HepG2 (cell line): ENCODE measurements around the gene RAMP1. TPM values are rescaled to one million over a fixed set of nuclear protein-coding genes. Genes with fewer than 3 reads are reported as not detected.

Experiments used
- ATAC-seq: fragments of 200-7000 bp; cut with Tn5 transposase; 3 replicates; pipeline ENCODE4 v1.9.1; 2020; ENCODE audit warnings: mild to moderate bottlenecking, moderate library complexity
- BruUV-seq: library from RNA; stranded (reverse); fragments of 400-500 nt; replicated peaks from 2 replicates; lab custom pipeline; 2021; lab: Mats Ljungman, UMichigan
- CTCF ChIA-PET: fragments of 300-600 bp; formaldehyde crosslinking; extraction: SDS; loops from one replicate; lab custom pipeline; 2021; ENCODE audit warnings: low total read pairs, inconsistent platforms, low intra/inter-chr PET ratio; lab: Yijun Ruan, JAX
- POLR2A ChIA-PET: fragments of 350-600 bp; sonication (Branson Sonifier 250); formaldehyde crosslinking; loops from one replicate; lab custom pipeline; 2020; ENCODE audit warnings: antibody characterized with exemption, inconsistent platforms; lab: Yijun Ruan, JAX
- DNase-seq: peaks from one replicate; pipeline ENCODE4 v3.0.0-alpha.2; 2015; ENCODE audit warnings: low spot score
- FAIRE-seq: peaks from 3 replicates; lab custom pipeline; 2011; peaks lifted over from hg19 to GRCh38; lab: Jason Lieb, UNC
- H2AFZ ChIP-seq: one replicate; pipeline ENCODE4 v1.6.1; 2011; ENCODE audit warnings: low read length, inconsistent platforms
- H3K27ac ChIP-seq: fragments of 300-600 bp; 3 replicates; pipeline ENCODE4 v1.8.0; 2011; ENCODE audit warnings: mixed run types, mild to moderate bottlenecking, mixed read lengths, low read length, inconsistent platforms; ENCODE audit not compliant: insufficient read depth; ENCODE audit errors: extremely low read length
- H3K27me3 ChIP-seq, 2 experiments: fragments of 200-600 bp in 1 of 2; 2 replicates in 1 of 2; 3 replicates in 1 of 2; pipeline versions ENCODE4 v1.6.0 to v1.8.0; 2011; ENCODE audit warnings: low read length in 2 of 2, mild to moderate bottlenecking in 2 of 2, moderate library complexity in 2 of 2, inconsistent platforms in 1 of 2; ENCODE audit not compliant: insufficient read depth in 2 of 2, control insufficient read depth in 1 of 2
- H3K36me3 ChIP-seq, 2 experiments: fragments of 200-600 bp in 1 of 2; replicated peaks in 1 of 2; 2 replicates in 1 of 2; 3 replicates in 1 of 2; pipeline versions ENCODE4 v1.5.1 to v1.8.0; 2011; ENCODE audit warnings: low read length in 2 of 2, inconsistent platforms in 1 of 2; ENCODE audit not compliant: insufficient read depth in 2 of 2, control insufficient read depth in 1 of 2
- H3K4me1 ChIP-seq: 2 replicates; pipeline ENCODE4 v1.5.1; 2012; ENCODE audit warnings: low read length, inconsistent platforms; ENCODE audit not compliant: insufficient read depth
- H3K4me2 ChIP-seq: 2 replicates; pipeline ENCODE4 v1.6.0; 2011; ENCODE audit warnings: low read depth, low read length, inconsistent platforms
- H3K4me3 ChIP-seq, 3 experiments: fragments of 200-600 bp in 1 of 3; sonication (generic), shearing (Covaris generic) in 1 of 3; replicated peaks in 1 of 3; 2 replicates each; pipeline ENCODE4 v1.5.1; 2011 to 2016; ENCODE audit warnings: low read length in 3 of 3, inconsistent platforms in 2 of 3, low read depth in 2 of 3, mild to moderate bottlenecking in 2 of 3, control low read depth in 1 of 3, mixed read lengths in 1 of 3; ENCODE audit not compliant: insufficient read depth in 1 of 3
- H3K79me2 ChIP-seq: one replicate; pipeline ENCODE4 v1.6.1; 2011; ENCODE audit warnings: low read length, inconsistent platforms; ENCODE audit not compliant: insufficient read depth
- H3K9ac ChIP-seq: 2 replicates; pipeline ENCODE4 v1.6.0; 2011; ENCODE audit warnings: mild to moderate bottlenecking, low read depth, low read length, inconsistent platforms; ENCODE audit not compliant: insufficient read depth
- H3K9me3 ChIP-seq: 2 replicates; pipeline ENCODE4 v1.5.1; 2012; ENCODE audit warnings: mild to moderate bottlenecking, low read length
- H4K20me1 ChIP-seq: 2 replicates; pipeline ENCODE4 v1.6.0; 2011; ENCODE audit warnings: inconsistent platforms, mild to moderate bottlenecking, low read length, moderate library complexity; ENCODE audit not compliant: insufficient read depth
- AGO2 ChIP-seq: fragments of 200-400 bp; formaldehyde crosslinking; optimal IDR thresholded peaks from 2 replicates; pipeline ENCODE3; 2017; ENCODE audit warnings: mild to moderate bottlenecking, low read depth, low read length, moderate library complexity
- HNF1A ChIP-seq, 2 experiments: sonication (generic) in 1 of 2; formaldehyde crosslinking in 1 of 2; IDR thresholded peaks; 2 replicates each; pipeline versions ENCODE4 v1.4.0 to v1.6.1; 2016 to 2020; ENCODE audit warnings: borderline replicate concordance in 1 of 2, low read depth in 1 of 2, mild to moderate bottlenecking in 1 of 2, missing genetic modification reagents in 1 of 2
- KDM5A ChIP-seq: fragments of 200-600 bp; sonication (generic); IDR thresholded peaks from 2 replicates; pipeline ENCODE4 v1.7.0; 2018; ENCODE audit warnings: antibody characterized with exemption, mild to moderate bottlenecking, low read length, borderline replicate concordance
- MTA1 ChIP-seq: sonication (generic); formaldehyde crosslinking; IDR thresholded peaks from 2 replicates; pipeline ENCODE4 v1.4.0; 2020; ENCODE audit warnings: missing genetic modification reagents, mild to moderate bottlenecking, borderline replicate concordance
- NBN ChIP-seq: fragments of 450-650 bp; conservative IDR thresholded peaks from 2 replicates; pipeline ENCODE4 v1.6.1; 2017
- TRAFD1 ChIP-seq: sonication (generic); formaldehyde crosslinking; IDR thresholded peaks from 2 replicates; pipeline ENCODE4 v1.5.1; 2020; ENCODE audit warnings: missing genetic modification reagents, mild to moderate bottlenecking, borderline replicate concordance
- ZMAT3 ChIP-seq: sonication (generic); formaldehyde crosslinking; conservative IDR thresholded peaks from 2 replicates; pipeline ENCODE4 v1.7.0; 2021; ENCODE audit warnings: missing genetic modification reagents
- ZNF136 ChIP-seq: sonication (generic); formaldehyde crosslinking; IDR thresholded peaks from 2 replicates; pipeline ENCODE4 v1.8.1; 2022; ENCODE audit warnings: low read depth, mild to moderate bottlenecking, moderate library complexity, missing genetic modification reagents
- WGBS: methylation state at CpG from one replicate; pipeline ENCODE4 v1.1.6; 2017; ENCODE audit warnings: low lambda C conversion rate; 5-methylcytosine and 5-hydroxymethylcytosine counted together
- in situ Hi-C: cut with HindIII; loops from 2 replicates; pipeline ENCODE4 v1.10.0; 2017; ENCODE audit warnings: low pct_unique_long_range_greater_than_20kb; ENCODE audit not compliant: extremely low pct_ligation_motif_present
- intact Hi-C: fragments of 100-400 bp; cut with micrococcal nuclease; formaldehyde crosslinking; loops from one replicate; pipeline ENCODE4 v1.10.0; 2022; ENCODE audit not compliant: unreplicated experiment
- polyA plus RNA-seq, 8 experiments: library from polyadenylated mRNA; depleted of rRNA in 3 of 8; stranded (reverse) in 7 of 8; unstranded in 1 of 8; fragments of >200 nt; fragmentation: Illumina TruSeq in 4 of 8; extraction: Trizol in 4 of 8; gene quantifications; 2 replicates each; pipeline versions ENCODE4 v1.2.1 to v1.2.3, GENCODE V29; 2011 to 2016; ENCODE audit warnings: low read depth in 4 of 8, missing spikeins in 1 of 8, mixed read lengths in 1 of 8; ENCODE audit not compliant: insufficient read depth in 1 of 8
- total RNA-seq, 5 experiments: library from RNA; depleted of rRNA; stranded (reverse); fragments of >200 nt; fragmentation: Illumina TruSeq; extraction: Trizol; gene quantifications; 2 replicates each; pipeline ENCODE4 v1.2.3, GENCODE V29; 2016; ENCODE audit warnings: low read depth in 1 of 5

The RAMP1 gene
- total and polyA plus RNA-seq, 2 of the 13 experiments (the other 11 are each of a cell fraction or from before 2014, with no cell fraction given) = 0.29 to 0.61 TPM

GRCh38 chr2:237889811-237890210 lies 30.4 kb downstream of the RAMP1 start:
- no peaks in the 10 kb centered on the region for H3K36me3 ChIP-seq
- no peaks in the 10 kb centered on the region for H3K79me2 ChIP-seq
- ChIA-PET POLR2A (no interaction called here), CTCF (no interaction called here)
- H3K9me3 ChIP-seq = no peaks in the 10 kb centered on the region
- no peak for TF ChIP-seq TRAFD1 (CRISPR knock-in tag)
- TF ChIP-seq ZMAT3 (CRISPR knock-in tag) = no peak
- TF ChIP-seq NBN = no peak
- no peak for TF ChIP-seq AGO2
- TF ChIP-seq KDM5A = no peak
- no peak for TF ChIP-seq ZNF136 (CRISPR knock-in tag)
- TF ChIP-seq MTA1 (CRISPR knock-in tag) = no peak
- BruUV-seq = no TSS peak
- 69% methylated on average over 10 of the region's 10 CpGs for WGBS
- no peaks in the 10 kb centered on the region for H4K20me1 ChIP-seq
- FAIRE-seq (no peak), DNase-seq (no peak), ATAC-seq (no peak)
- H3K4me1 ChIP-seq = peaks cover 24% of the 10 kb centered on the region; the same call in 1 of the 2 replicates
- no peak overlapping the region for H3K4me3 ChIP-seq
- no peak overlapping the region for H3K27ac ChIP-seq
- peaks cover 9 to 34% of the 10 kb centered on the region in 2 experiments for H3K27me3 ChIP-seq
- intact Hi-C loops (no loop called here), in situ Hi-C loops (no loop called here)
- H3K4me2 ChIP-seq = no peak overlapping the region
- H3K9ac ChIP-seq = no peak overlapping the region
- H2AFZ ChIP-seq = no peak overlapping the region

GRCh38 chr2:237892478-237892877 lies 33.1 kb downstream of the RAMP1 start:
- H3K27me3 ChIP-seq = peaks cover 3 to 41% of the 10 kb centered on the region in 2 experiments
- H3K4me1 ChIP-seq = peaks cover 11% of the 10 kb centered on the region; the same call in 1 of the 2 replicates
- no peak overlapping the region for H3K4me3 ChIP-seq
- ATAC-seq (no peak), DNase-seq (no peak), FAIRE-seq (no peak)
- H3K9me3 ChIP-seq = no peaks in the 10 kb centered on the region
- BruUV-seq = no TSS peak
- in situ Hi-C loops (no loop called here), intact Hi-C loops (no loop called here)
- POLR2A ChIA-PET = no interaction called here
- CTCF ChIA-PET = no interaction called here
- H3K9ac ChIP-seq = no peak overlapping the region
- TF ChIP-seq HNF1A (IDR thresholded peaks at IDR 0.05; ENCODE audit: low read depth) (no peak), HNF1A (CRISPR knock-in tag; IDR thresholded peaks at IDR 0.05; ENCODE audit: borderline replicate concordance) (no peak)
- no peak overlapping the region for H3K4me2 ChIP-seq
- no peak overlapping the region for H3K27ac ChIP-seq
- no peaks in the 10 kb centered on the region for H3K36me3 ChIP-seq
- no peaks in the 10 kb centered on the region for H4K20me1 ChIP-seq
- WGBS = 12% methylated on average over 2 of the region's 2 CpGs
- no peaks in the 10 kb centered on the region for H3K79me2 ChIP-seq
- no peak overlapping the region for H2AFZ ChIP-seq
